Measurements from ENCODE around the gene TCTN3.
"Not testable (repeated sequence)": the region's sequence is repeated elsewhere in the genome, so short reads cannot be mapped to it uniquely, and the experiment has no call there.

Gene TCTN3

DNA sequence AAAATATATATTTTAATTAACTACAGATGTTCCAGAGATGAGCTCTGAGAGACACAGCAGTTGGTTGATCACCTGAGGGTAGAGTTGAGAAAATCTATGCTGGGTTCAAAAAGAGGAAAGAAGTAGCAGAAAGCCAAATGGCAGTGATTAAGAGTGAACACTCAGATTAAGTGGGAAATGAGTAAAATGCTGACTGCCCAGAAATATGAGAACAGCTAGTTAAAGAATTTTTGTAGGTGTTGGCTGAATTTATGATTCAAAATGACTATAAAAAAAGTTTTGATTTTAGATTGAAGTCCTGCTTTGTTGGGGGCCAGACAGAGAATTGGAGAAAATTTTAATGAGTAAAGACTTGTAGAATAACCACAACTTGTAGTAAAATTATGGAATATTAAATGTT is 9.8 kb downstream of the TCTN3 start:
- DNase-seq (ENCODE audit: low spot score): no peak

DNA sequence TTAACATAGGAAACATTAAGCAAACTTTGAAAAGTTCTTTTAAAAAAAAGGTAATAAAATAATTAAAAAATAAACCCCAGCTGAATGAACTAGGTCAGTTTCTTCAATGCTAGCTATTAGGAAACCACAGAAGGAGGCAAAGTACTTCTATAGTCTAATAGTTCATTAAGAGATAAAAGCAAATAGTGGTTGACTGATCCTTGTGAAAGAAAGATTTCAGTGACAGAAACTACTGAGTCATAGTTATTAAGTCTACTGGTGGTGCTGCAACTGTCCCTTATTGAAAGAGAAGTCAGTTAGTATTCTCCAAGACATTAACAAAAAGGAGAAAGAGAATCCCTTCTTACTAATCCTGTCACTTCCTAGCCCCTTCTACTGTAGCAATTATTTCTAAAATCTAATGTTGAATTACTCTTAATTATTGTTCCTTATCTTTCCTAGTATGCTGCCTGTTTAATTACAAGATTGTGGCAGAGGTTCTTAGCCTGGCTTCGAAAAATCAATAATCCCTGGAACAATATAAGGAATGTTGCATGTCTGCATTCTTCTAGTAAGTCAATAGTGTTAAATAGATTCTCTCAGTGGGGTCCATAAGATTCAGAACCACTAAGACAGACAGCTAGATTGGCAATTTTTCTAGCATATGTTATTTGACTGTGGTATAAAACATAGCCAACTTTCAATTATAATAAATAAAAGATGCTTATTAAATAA is 18.2 kb downstream of the TCTN3 start:
- no peak for DNase-seq (ENCODE audit: low spot score)

DNA sequence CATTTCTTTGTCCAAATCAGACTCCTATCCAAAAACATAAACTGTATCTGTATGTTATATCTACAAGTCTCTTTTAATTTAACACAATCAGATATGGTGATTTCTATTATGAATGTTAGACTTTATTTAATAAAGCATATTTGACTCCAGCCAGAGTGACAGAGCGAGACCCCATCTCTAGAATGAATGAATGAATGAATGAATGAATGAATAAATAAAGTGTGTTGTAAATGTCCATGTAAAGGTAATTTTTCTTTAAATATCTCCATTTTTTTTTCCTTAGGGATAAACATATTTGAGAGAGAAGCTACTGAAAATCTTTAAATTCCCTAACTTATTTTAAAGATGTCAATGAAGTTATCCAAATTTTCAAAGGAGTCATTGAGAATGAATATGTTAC is 19.1 kb downstream of the TCTN3 start:
- no peak for DNase-seq (ENCODE audit: low spot score)

DNA sequence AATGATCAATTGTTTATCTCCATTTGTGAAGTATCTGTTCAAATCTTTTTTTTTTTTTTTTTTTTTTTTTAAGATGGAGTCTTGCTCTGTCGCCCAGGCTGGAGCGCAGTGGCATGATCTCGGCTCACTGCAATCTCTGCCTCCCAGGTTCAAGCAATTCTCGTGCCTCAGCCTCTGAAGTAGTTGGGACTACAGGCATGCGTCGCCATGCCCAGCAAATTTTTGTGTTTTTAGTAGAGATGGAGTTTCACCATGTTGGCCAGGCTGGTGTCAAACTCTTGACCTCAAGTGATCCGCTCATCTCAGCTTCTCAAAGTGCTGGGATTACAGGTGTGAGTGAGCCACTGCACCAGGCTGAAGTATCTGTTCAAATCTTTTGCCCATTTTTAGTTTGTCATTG is 21.1 kb downstream of the TCTN3 start:
- not testable (repeated sequence) for DNase-seq (ENCODE audit: low spot score)

DNA sequence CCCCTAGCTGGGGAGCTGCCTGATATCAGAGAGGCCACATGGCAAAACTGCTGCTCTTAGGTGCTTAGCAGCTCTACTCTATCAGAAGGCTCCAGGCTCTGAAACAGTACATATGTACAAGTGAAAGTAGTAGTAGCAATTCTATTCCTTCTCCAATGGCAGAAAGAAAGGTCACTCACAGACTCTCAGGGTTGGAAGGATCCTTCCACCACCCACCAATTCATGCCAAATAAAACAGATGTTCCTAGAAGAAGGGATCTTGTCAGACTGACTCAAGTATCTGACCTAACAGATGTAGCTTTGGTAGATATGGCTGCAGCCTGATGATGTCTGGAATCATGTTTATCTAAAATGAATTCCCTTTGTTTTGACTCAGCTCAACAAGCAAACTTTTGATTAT is 29.2 kb downstream of the TCTN3 start:
- no peak for DNase-seq (ENCODE audit: low spot score)

DNA sequence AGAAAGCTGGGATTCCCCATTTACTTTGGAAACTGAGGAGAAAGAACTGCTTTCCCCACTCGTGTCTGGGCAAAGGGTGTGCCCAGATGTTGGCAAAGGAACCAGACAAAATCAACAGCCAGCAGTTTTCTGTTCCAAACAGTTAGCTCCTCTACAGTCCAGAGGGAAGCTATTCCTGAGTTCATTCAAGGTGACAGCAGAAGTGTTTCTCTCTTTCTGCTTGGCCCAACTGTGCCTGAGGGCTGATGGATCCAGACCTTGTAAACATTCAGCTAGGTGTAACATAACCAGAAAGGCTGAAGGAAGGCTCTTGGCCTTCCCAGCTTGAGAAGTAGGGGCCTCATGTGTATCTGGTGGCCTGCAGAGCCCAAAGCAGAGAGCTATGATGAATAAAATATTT is 30.2 kb downstream of the TCTN3 start:
- no peak for DNase-seq (ENCODE audit: low spot score)

DNA sequence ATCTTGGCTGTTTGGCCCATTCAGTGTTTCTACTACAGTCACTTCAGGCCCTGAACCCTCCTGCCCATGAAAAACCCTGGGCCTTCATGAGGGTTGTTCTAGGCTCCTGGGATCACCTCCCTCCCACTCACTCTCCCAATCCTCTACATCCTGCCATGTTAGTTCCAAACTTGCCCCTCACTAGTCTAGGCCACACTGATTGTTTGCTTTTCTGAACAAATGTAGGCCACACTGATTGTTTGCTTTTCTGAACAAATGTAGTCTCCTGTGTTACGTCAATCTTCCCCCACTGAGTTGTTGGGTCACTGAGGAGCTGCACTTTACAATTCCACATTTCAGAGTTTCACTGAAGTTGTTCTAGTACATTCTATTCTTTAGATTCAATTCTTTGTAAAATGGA is 31.9 kb downstream of the TCTN3 start:
- no peak for DNase-seq (ENCODE audit: low spot score)

DNA sequence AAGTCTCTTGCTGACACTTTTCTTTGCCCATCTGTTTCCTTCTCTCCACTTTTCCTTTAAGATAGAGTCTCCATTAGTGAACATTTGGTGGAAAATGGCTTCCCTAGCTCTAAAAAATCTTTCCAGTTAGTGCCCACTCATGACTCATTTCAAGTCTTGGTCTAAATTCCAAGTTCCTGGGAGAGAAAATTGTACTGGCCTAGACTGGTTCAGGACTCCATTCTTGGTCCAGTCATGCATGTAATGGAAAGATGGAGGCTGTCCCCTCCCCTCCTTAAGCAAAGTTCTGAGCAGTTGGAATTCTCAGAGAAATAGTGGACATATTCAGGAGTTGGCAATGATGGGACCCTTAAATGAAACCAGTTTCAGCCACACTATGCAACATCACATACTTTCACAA is 33.4 kb downstream of the TCTN3 start:
- peak; percentile 32 for DNase-seq (ENCODE audit: low spot score)

DNA sequence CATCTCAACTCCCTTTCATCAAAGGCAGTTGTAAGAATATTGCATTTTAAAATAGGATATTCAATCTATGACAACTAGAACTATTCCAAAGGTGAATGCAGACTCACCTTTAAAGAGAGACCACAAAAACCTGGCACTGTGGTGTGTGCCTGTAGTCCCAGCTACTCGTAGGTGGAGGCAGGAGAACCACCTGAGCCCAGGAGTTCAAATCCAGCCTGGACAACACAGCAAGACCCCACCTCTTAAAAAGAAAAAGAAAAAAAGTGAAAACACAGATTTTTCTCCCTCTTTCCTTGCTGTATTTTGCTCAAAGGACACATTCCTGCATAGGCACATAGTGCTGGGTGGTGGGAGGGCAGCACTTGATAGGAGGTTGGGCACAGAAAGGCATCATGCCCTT is 36.5 kb downstream of the TCTN3 start:
- no peak for DNase-seq (ENCODE audit: low spot score)

DNA sequence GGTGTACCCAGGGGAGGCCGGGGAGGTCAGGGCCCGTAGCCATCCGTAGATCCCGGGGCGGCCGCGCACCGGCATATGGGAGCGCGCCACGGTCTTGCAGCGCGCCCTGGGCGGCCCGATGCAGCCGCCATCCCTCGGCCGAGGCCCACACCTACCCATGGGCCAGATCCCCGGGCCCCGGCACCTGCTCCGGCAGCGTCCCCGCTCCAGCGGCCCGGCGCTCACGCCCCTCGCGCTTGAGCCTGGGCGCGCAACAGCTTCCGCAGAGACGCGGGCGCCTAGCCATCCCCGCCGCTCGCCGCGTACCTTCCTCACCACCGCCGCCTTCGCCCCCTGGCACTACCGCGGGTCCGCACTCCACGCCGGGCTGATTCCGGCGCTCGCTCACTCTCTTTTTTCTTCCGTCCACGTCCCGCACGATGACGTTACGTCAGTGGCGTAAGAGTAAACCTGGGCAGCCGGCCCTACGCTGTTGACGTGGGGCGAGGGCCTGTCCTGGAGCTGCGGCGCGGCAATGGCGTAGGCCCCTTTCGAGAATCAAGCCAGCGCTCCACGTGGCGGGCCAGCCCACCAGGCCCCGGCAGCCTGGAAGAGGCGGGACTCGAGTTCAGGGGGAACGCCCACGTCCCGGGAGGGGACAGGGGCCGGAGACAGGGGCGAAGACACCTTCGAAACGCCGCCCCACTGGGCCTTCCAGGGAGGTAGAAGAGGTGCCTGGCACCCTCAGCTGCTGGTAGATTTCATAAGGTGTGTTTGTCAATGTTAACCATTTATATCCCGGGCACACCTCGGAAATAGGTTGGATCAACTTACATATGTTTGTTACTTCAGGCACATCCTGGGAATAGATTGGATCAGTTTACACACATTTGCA is 37.2 kb downstream of the TCTN3 start, which contains the start of gene ALDH18A1:
Gene ALDH18A1 (minus strand): TSS at position 421 of the 874 bp plus-strand sequence. CDS start 3,334 bp downstream, outside the sequence.
- peak; percentile 91 for DNase-seq (ENCODE audit: low spot score)

DNA sequence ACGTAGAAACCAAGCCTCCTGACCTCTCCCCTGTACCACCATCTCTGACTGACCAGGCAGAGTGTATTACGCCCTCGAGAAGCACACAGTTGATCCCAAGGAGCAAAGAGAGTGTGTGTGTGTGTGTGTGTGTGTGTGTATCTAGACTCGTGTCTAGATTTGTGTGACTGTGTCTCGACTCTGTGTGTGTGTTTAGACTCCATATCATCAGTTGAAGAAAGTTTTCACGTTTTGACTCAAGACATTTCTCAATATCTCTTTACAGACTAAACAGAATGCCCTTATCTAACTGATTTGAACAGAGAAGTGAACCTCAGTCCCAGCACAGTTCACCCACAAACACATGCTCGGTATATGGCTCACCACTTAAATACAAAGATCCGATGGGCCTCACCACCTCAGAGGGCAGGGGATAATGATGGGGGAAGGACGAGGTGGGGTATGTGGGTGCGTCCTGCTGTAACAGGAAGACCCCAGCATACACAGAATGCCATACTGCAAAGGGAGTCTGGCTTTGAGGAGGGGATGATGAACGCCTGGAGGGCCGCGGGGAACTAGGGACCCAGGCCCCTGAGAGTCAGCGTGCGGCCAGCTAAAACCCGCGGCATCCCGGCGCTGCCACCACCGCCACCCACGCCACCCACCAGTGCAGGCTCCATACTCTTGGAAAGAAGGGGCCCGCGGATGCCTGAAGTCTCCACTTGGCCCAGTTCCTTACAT is 38.0 kb downstream of the TCTN3 start:
- DNase-seq (ENCODE audit: low spot score): peak; percentile 14

GRCh38 chr10:95653895-95654294 is 39.8 kb downstream of the TCTN3 start:
- no peak for DNase-seq (ENCODE audit: low spot score)

GRCh38 chr10:95651346-95652060 is 42.2 kb downstream of the TCTN3 start:
- no peak for DNase-seq (ENCODE audit: low spot score)

DNA sequence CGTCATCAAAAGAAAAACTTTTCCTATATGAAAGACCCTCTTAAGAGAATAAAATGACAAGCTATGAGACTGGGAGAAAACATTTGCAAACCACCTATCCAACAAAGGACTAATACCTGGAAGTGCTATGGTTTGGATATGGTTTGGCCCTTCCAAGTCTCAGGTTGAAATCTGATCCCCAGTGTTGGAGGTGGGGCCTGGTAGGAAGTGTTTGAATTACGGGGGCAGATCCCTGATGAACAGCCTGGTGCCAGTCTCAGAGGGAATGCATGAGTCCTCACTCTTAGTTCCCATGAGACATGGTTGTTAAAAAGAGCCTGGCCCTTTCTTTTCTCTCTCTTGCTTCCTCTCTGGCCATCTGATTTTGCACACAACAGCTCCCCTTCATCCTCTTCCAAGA is 43.5 kb downstream of the TCTN3 start:
- no peak for DNase-seq (ENCODE audit: low spot score)

GRCh38 chr10:95648138-95648537 is 45.6 kb downstream of the TCTN3 start:
- no peak for DNase-seq (ENCODE audit: low spot score)

GRCh38 chr10:95646160-95646559 is 47.6 kb downstream of the TCTN3 start:
- no peak for DNase-seq (ENCODE audit: low spot score)

DNA sequence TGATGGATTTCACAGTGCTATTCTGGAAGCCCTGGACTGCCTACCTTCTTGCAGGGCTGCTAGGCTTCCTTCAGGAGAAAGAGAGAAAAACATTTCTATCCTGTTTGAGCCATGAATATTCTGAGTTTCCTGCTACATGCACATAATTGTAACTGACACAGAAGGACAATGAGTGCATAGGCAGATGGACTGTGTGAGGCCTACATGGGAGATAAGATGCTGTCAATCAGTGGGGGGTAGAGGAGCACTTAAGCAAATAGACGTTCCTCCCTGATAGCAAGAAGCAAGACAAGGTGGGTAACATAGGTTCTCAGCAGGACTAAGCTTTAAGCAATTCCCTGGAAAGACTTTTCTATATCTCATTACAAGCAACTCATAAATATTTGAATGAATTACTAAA is 48.8 kb downstream of the TCTN3 start:
- no peak for DNase-seq (ENCODE audit: low spot score)

DNA sequence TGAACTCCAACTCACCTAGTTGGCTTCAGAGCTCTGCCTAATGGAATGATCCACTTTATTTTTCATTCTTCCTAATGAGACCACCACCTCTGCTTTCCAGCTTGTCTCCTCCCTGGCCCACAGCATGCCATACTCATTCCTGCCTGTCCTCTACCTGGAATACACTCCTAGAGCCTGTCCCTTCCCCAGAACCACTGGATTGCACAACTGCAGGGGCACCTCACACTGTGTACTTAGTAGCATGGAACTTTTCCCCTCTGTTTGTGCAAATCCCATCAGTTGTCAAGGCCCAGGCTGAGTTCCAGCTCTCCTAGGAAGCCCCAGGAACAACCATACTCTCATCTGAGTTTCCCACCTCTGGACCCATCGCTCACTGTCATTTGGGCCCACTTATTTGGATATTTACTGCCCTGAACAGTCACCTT is 52.8 kb downstream of the TCTN3 start:
- DNase-seq (ENCODE audit: low spot score): no peak

- no peak for DNase-seq (ENCODE audit: low spot score)
Observed at GRCh38 chr10:95637911-95638310, 55.8 kb downstream of the TCTN3 start.

DNA sequence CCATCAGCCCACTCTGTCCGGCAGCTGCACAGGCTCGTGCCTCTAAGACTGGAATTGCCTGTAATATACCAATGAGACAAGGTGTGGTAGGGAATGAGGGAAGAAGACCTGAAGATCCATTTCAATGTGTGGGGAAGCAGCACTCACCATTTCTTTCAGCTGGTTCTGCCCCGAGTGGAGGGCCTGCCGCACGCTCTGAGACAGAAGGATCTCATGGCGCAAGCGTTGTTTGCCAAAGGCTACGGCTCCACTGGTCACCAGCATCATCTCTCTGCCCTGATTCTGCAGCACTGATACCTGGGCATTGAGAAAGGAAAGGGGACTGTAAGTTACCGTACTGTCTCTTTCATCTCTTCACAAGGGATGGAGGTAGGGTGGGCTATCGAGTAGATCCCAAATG is 56.6 kb downstream of the TCTN3 start:
- DNase-seq (ENCODE audit: low spot score): no peak

GRCh38 chr10:95635319-95635733 is 58.4 kb downstream of the TCTN3 start:
- no peak for DNase-seq (ENCODE audit: low spot score)

GRCh38 chr10:95628786-95629185 is 64.9 kb downstream of the TCTN3 start:
- DNase-seq (ENCODE audit: low spot score): no peak
